Karpas-422 (cell line): ENCODE measurements around the gene SUCLA2. TPM values are rescaled to one million over a fixed set of nuclear protein-coding genes. Genes with fewer than 3 reads are reported as not detected.
A peak's percentile ranks its signal among the peaks of the same experiment; 100 is the strongest.
"Not testable (repeated sequence)": the region's sequence is repeated elsewhere in the genome, so short reads cannot be mapped to it uniquely, and the experiment has no call there.

ENCODE experiments used
- DNase-seq: peaks from one replicate; pipeline ENCODE4 v3.0.0-alpha.2; 2015
- H2AFZ ChIP-seq: fragments of 200-600 bp; sonication (generic); 2 replicates; pipeline ENCODE4 v1.6.1; 2014; ENCODE audit warnings: antibody characterized with exemption, low read length, mixed read lengths
- H3K27ac ChIP-seq: fragments of 200-600 bp; sonication (generic); 2 replicates; pipeline ENCODE4 v1.5.1; 2014; ENCODE audit warnings: mild to moderate bottlenecking, low read length, moderate library complexity
- H3K27me3 ChIP-seq: fragments of 200-600 bp; sonication (generic); 2 replicates; pipeline ENCODE4 v1.6.1; 2014; ENCODE audit warnings: low read length, mixed read lengths
- H3K36me3 ChIP-seq: fragments of 200-600 bp; sonication (generic); 2 replicates; pipeline ENCODE4 v1.6.1; 2014; ENCODE audit warnings: low read length, mixed read lengths; ENCODE audit not compliant: insufficient read depth
- H3K4me1 ChIP-seq: fragments of 200-600 bp; sonication (generic); 2 replicates; pipeline ENCODE4 v1.6.1; 2014; ENCODE audit warnings: mild to moderate bottlenecking, low read length, mixed read lengths
- H3K4me2 ChIP-seq: fragments of 200-600 bp; sonication (generic); 2 replicates; pipeline ENCODE4 v1.6.1; 2014; ENCODE audit warnings: low read length, low read depth, mild to moderate bottlenecking; ENCODE audit not compliant: poor library complexity, severe bottlenecking
- H3K4me3 ChIP-seq: fragments of 200-600 bp; sonication (generic); 2 replicates; pipeline ENCODE4 v1.5.1; 2014; ENCODE audit warnings: mild to moderate bottlenecking, antibody characterized with exemption, low read length, mixed read lengths
- H3K79me2 ChIP-seq: fragments of 200-600 bp; sonication (generic); 2 replicates; pipeline ENCODE4 v1.6.1; 2014; ENCODE audit warnings: mild to moderate bottlenecking, low read length, mixed read lengths
- H3K9ac ChIP-seq: fragments of 200-600 bp; sonication (generic); 2 replicates; pipeline ENCODE4 v1.6.0; 2014; ENCODE audit warnings: low read length
- H3K9me2 ChIP-seq: fragments of 200-600 bp; sonication (generic), shearing (Covaris generic); replicated peaks from 2 replicates; pipeline ENCODE4 v1.6.0; 2014; ENCODE audit warnings: mild to moderate bottlenecking, low read length, moderate library complexity; ENCODE audit not compliant: insufficient read depth
- H3K9me3 ChIP-seq: fragments of 300-700, 200-600 bp; sonication (generic); 2 replicates; pipeline ENCODE4 v1.6.1; 2014; ENCODE audit warnings: low read length, mixed read lengths
- H4K20me1 ChIP-seq: fragments of 200-600 bp; sonication (generic); 2 replicates; pipeline ENCODE4 v1.6.1; 2014; ENCODE audit warnings: mild to moderate bottlenecking, antibody characterized with exemption, low read length, low read depth; ENCODE audit not compliant: insufficient read depth
- total RNA-seq: library from RNA; depleted of rRNA; stranded (reverse); fragments of >200 nt; shearing (Covaris generic); gene quantifications from 2 replicates; pipeline ENCODE4 v1.2.3, GENCODE V29; 2014; ENCODE audit warnings: low replicate concordance

Gene SUCLA2
- total RNA-seq, 1 experiment from 2014 or later = 43.4 TPM

GRCh38 chr13:47955836-47956235 is 45.2 kb downstream of the SUCLA2 start:
- Histone ChIP-seq H3K9ac (no peak overlapping the region), H4K20me1 (no peaks in the 10 kb centered on the region), H3K4me1 (no peaks in the 10 kb centered on the region), H3K9me2 (no peaks in the 10 kb centered on the region), H3K27ac (no peak overlapping the region), H2AFZ (no peak overlapping the region), H3K4me2 (no peak overlapping the region), H3K9me3 (peaks cover 21% of the 10 kb centered on the region), H3K79me2 (peaks cover 5% of the 10 kb centered on the region; the same call in 1 of the 2 replicates), H3K27me3 (no peaks in the 10 kb centered on the region), H3K4me3 (no peak overlapping the region), H3K36me3 (peaks cover 70% of the 10 kb centered on the region)
- no peak for DNase-seq

- Histone ChIP-seq H3K27ac (no peak overlapping the region), H3K9me2 (no peaks in the 10 kb centered on the region), H3K9ac (no peak overlapping the region), H3K36me3 (peaks cover 39% of the 10 kb centered on the region), H3K9me3 (no peaks in the 10 kb centered on the region), H3K27me3 (no peaks in the 10 kb centered on the region), H4K20me1 (no peaks in the 10 kb centered on the region), H3K4me2 (no peak overlapping the region), H3K4me3 (no peak overlapping the region), H2AFZ (no peak overlapping the region), H3K79me2 (peaks cover 12% of the 10 kb centered on the region), H3K4me1 (no peaks in the 10 kb centered on the region)
- no peak for DNase-seq
These were observed 51.3 kb downstream of the SUCLA2 start for GRCh38 chr13:47949799-47950198.

GRCh38 chr13:47945738-47946137 is 55.3 kb downstream of the SUCLA2 start:
- peaks cover 36% of the 10 kb centered on the region; the same call in 1 of the 2 replicates for H3K36me3 ChIP-seq
- H3K4me2 ChIP-seq = no peak overlapping the region
- no peaks in the 10 kb centered on the region for H3K27me3 ChIP-seq
- H3K9ac ChIP-seq = no peak overlapping the region
- no peaks in the 10 kb centered on the region for H3K9me2 ChIP-seq
- no peak overlapping the region for H3K27ac ChIP-seq
- no peaks in the 10 kb centered on the region for H3K9me3 ChIP-seq
- no peak for DNase-seq
- H3K4me1 ChIP-seq = no peaks in the 10 kb centered on the region
- no peak overlapping the region for H3K4me3 ChIP-seq
- H4K20me1 ChIP-seq = no peaks in the 10 kb centered on the region
- peaks cover 7% of the 10 kb centered on the region for H3K79me2 ChIP-seq
- H2AFZ ChIP-seq = no peak overlapping the region

- not testable (repeated sequence) for H3K4me3 ChIP-seq, H3K4me1 ChIP-seq, H3K27ac ChIP-seq, H3K79me2 ChIP-seq, H3K9me3 ChIP-seq, H4K20me1 ChIP-seq, H2AFZ ChIP-seq, H3K27me3 ChIP-seq, DNase-seq, H3K4me2 ChIP-seq, H3K9me2 ChIP-seq, H3K9ac ChIP-seq
- peaks cover 36% of the 10 kb centered on the region; the same call in 1 of the 2 replicates for H3K36me3 ChIP-seq
These were observed 55.9 kb downstream of the SUCLA2 start for GRCh38 chr13:47945146-47945545.

- no peaks in the 10 kb centered on the region for H3K4me1 ChIP-seq
- H3K27me3 ChIP-seq = no peaks in the 10 kb centered on the region
- H3K9me2 ChIP-seq = no peaks in the 10 kb centered on the region
- DNase-seq = no peak
- no peak overlapping the region for H3K4me2 ChIP-seq
- no peak overlapping the region for H3K4me3 ChIP-seq
- no peak overlapping the region for H3K9ac ChIP-seq
- no peak overlapping the region for H2AFZ ChIP-seq
- peaks cover 2% of the 10 kb centered on the region; the same call in 1 of the 2 replicates for H3K36me3 ChIP-seq
- no peaks in the 10 kb centered on the region for H3K9me3 ChIP-seq
- no peak overlapping the region for H3K27ac ChIP-seq
- H4K20me1 ChIP-seq = no peaks in the 10 kb centered on the region
- H3K79me2 ChIP-seq = no peaks in the 10 kb centered on the region
These were observed 66.7 kb downstream of the SUCLA2 start for GRCh38 chr13:47934371-47934770.

- H3K4me2 ChIP-seq = no peak overlapping the region
- H3K9ac ChIP-seq = no peak overlapping the region
- no peaks in the 10 kb centered on the region for H4K20me1 ChIP-seq
- no peaks in the 10 kb centered on the region for H3K79me2 ChIP-seq
- no peaks in the 10 kb centered on the region for H3K36me3 ChIP-seq
- no peak overlapping the region for H3K27ac ChIP-seq
- peak; percentile 44 for DNase-seq
- no peaks in the 10 kb centered on the region for H3K9me3 ChIP-seq
- H3K4me1 ChIP-seq = no peaks in the 10 kb centered on the region
- H3K27me3 ChIP-seq = no peaks in the 10 kb centered on the region
- no peaks in the 10 kb centered on the region for H3K9me2 ChIP-seq
- no peak overlapping the region for H2AFZ ChIP-seq
- H3K4me3 ChIP-seq = no peak overlapping the region
These were observed 67.8 kb downstream of the SUCLA2 start for GRCh38 chr13:47932950-47933923.

- H3K27ac ChIP-seq = no peak overlapping the region
- H3K27me3 ChIP-seq = no peaks in the 10 kb centered on the region
- no peak overlapping the region for H3K9ac ChIP-seq
- no peaks in the 10 kb centered on the region for H3K79me2 ChIP-seq
- DNase-seq = no peak
- no peaks in the 10 kb centered on the region for H3K9me3 ChIP-seq
- no peaks in the 10 kb centered on the region for H3K4me1 ChIP-seq
- no peaks in the 10 kb centered on the region for H4K20me1 ChIP-seq
- no peak overlapping the region for H2AFZ ChIP-seq
- H3K9me2 ChIP-seq = no peaks in the 10 kb centered on the region
- H3K4me3 ChIP-seq = no peak overlapping the region
- H3K36me3 ChIP-seq = no peaks in the 10 kb centered on the region
- H3K4me2 ChIP-seq = no peak overlapping the region
These were observed 70.4 kb downstream of the SUCLA2 start for GRCh38 chr13:47930649-47931165.

GRCh38 chr13:47929156-47929555 is 71.9 kb downstream of the SUCLA2 start:
- no peak overlapping the region for H3K4me3 ChIP-seq
- H3K36me3 ChIP-seq = no peaks in the 10 kb centered on the region
- no peaks in the 10 kb centered on the region for H3K27me3 ChIP-seq
- H3K9me3 ChIP-seq = no peaks in the 10 kb centered on the region
- no peaks in the 10 kb centered on the region for H3K79me2 ChIP-seq
- no peaks in the 10 kb centered on the region for H3K4me1 ChIP-seq
- H2AFZ ChIP-seq = no peak overlapping the region
- no peak for DNase-seq
- H4K20me1 ChIP-seq = no peaks in the 10 kb centered on the region
- no peak overlapping the region for H3K27ac ChIP-seq
- H3K9ac ChIP-seq = no peak overlapping the region
- no peak overlapping the region for H3K4me2 ChIP-seq
- H3K9me2 ChIP-seq = no peaks in the 10 kb centered on the region
